ENCODE data around the gene CAPZA1. TPM values are rescaled to one million over a fixed set of nuclear protein-coding genes. Genes with fewer than 3 reads are reported as not detected.
A peak's percentile ranks its signal among the peaks of the same experiment; 100 is the strongest.

The CAPZA1 gene
- total RNA-seq, 1 donor from 2014 or later, result 239 TPM

GRCh38 chr1:112700290-112701226, 80.9 kb downstream of the CAPZA1 start:
- Mint-ChIP-seq H3K4me1 (ENCODE audit: low read depth) (peaks cover 64% of the 10 kb centered on the region), H3K9me3 (no peaks in the 10 kb centered on the region), H3K4me3 (peak overlapping the region; percentile 57), H3K27me3 (ENCODE audit: insufficient read depth) (no peaks in the 10 kb centered on the region), H3K27ac (peak overlapping the region; percentile 92), H3K36me3 (ENCODE audit: low read depth) (peaks cover 44% of the 10 kb centered on the region)
- DNase-seq (ENCODE audit: low spot score), result peak; percentile 65
- intact Hi-C loops (cut with micrococcal nuclease), result loop anchor here (2.0 to 10.0 kb wide), 2 partner anchors 14 to 1234 kb away; partner anchors contain the start of gene PPM1J

- peaks cover 68% of the 10 kb centered on the region for H3K4me1 Mint-ChIP-seq (ENCODE audit: low read depth)
- intact Hi-C loops (cut with micrococcal nuclease), result loop anchor here (2.0 to 10.0 kb wide), 2 partner anchors 13 to 1233 kb away; partner anchors contain the start of gene PPM1J
- H3K4me3 Mint-ChIP-seq, result peak overlapping the region; percentile 57
Observed at GRCh38 chr1:112701227-112702066, 81.8 kb downstream of the CAPZA1 start.

GRCh38 chr1:112702067-112702395, 82.4 kb downstream of the CAPZA1 start:
- peak overlapping the region; percentile 77 for H3K27ac Mint-ChIP-seq
- H3K4me3 Mint-ChIP-seq, result peak overlapping the region; percentile 24
- no peaks in the 10 kb centered on the region for H3K9me3 Mint-ChIP-seq
- H3K27me3 Mint-ChIP-seq (ENCODE audit: insufficient read depth), result no peaks in the 10 kb centered on the region
- H3K4me1 Mint-ChIP-seq (ENCODE audit: low read depth), result peaks cover 68% of the 10 kb centered on the region
- intact Hi-C loops (cut with micrococcal nuclease), result loop anchor here (10.0 kb wide), 1 partner anchor 1233 kb away; no protein-coding TSS in a partner anchor
- no peak for DNase-seq (ENCODE audit: low spot score)
- H3K36me3 Mint-ChIP-seq (ENCODE audit: low read depth), result peaks cover 39% of the 10 kb centered on the region

More at GRCh38 chr1:112701227-112702066, 81.8 kb downstream of the CAPZA1 start:
- Mint-ChIP-seq H3K27me3 (ENCODE audit: insufficient read depth) (no peaks in the 10 kb centered on the region), H3K36me3 (ENCODE audit: low read depth) (peaks cover 44% of the 10 kb centered on the region), H3K27ac (peak overlapping the region; percentile 92), H3K9me3 (no peaks in the 10 kb centered on the region)
- no peak for DNase-seq (ENCODE audit: low spot score)

GRCh38 chr1:112702420-112703261, 83.0 kb downstream of the CAPZA1 start:
- Mint-ChIP-seq H3K36me3 (ENCODE audit: low read depth) (peaks cover 35% of the 10 kb centered on the region), H3K27me3 (ENCODE audit: insufficient read depth) (no peaks in the 10 kb centered on the region), H3K27ac (peak overlapping the region; percentile 77), H3K9me3 (no peaks in the 10 kb centered on the region), H3K4me3 (peak overlapping the region; percentile 60), H3K4me1 (ENCODE audit: low read depth) (peaks cover 71% of the 10 kb centered on the region)
- intact Hi-C loops (cut with micrococcal nuclease), result loop anchor here (10.0 kb wide), 1 partner anchor 1232 kb away; no protein-coding TSS in a partner anchor
- no peak for DNase-seq (ENCODE audit: low spot score)

- Mint-ChIP-seq H3K9me3 (no peaks in the 10 kb centered on the region), H3K4me1 (ENCODE audit: low read depth) (peaks cover 74% of the 10 kb centered on the region), H3K36me3 (ENCODE audit: low read depth) (peaks cover 30% of the 10 kb centered on the region), H3K27me3 (ENCODE audit: insufficient read depth) (peaks cover 7% of the 10 kb centered on the region), H3K4me3 (peak overlapping the region; percentile 80), H3K27ac (peak overlapping the region; percentile 91)
- no peak for DNase-seq (ENCODE audit: low spot score)
- intact Hi-C loops (cut with micrococcal nuclease), result loop anchor here (2.0 to 10.0 kb wide), 2 partner anchors 37 to 1231 kb away; no protein-coding TSS in a partner anchor
Observed at GRCh38 chr1:112703706-112704105, 84.1 kb downstream of the CAPZA1 start.

- peaks cover 7% of the 10 kb centered on the region for H3K27me3 Mint-ChIP-seq (ENCODE audit: insufficient read depth)
- peak overlapping the region; percentile 80 for H3K4me3 Mint-ChIP-seq
- H3K4me1 Mint-ChIP-seq (ENCODE audit: low read depth), result peaks cover 75% of the 10 kb centered on the region
- peak overlapping the region; percentile 91 for H3K27ac Mint-ChIP-seq
- H3K36me3 Mint-ChIP-seq (ENCODE audit: low read depth), result peaks cover 25% of the 10 kb centered on the region
- DNase-seq (ENCODE audit: low spot score), result no peak
- intact Hi-C loops (cut with micrococcal nuclease), result loop anchor here (2.0 to 10.0 kb wide), 2 partner anchors 38 to 1230 kb away; no protein-coding TSS in a partner anchor
- no peaks in the 10 kb centered on the region for H3K9me3 Mint-ChIP-seq
Observed at GRCh38 chr1:112704391-112704933, 84.8 kb downstream of the CAPZA1 start.

GRCh38 chr1:112704934-112705627, 85.4 kb downstream of the CAPZA1 start:
- H3K36me3 Mint-ChIP-seq (ENCODE audit: low read depth), result peaks cover 19% of the 10 kb centered on the region
- H3K9me3 Mint-ChIP-seq, result no peaks in the 10 kb centered on the region
- H3K27me3 Mint-ChIP-seq (ENCODE audit: insufficient read depth), result peaks cover 7% of the 10 kb centered on the region
- peaks cover 75% of the 10 kb centered on the region for H3K4me1 Mint-ChIP-seq (ENCODE audit: low read depth)
- peak overlapping the region; percentile 91 for H3K27ac Mint-ChIP-seq
- H3K4me3 Mint-ChIP-seq, result peak overlapping the region; percentile 80
- peak; percentile 66 for DNase-seq (ENCODE audit: low spot score)
- intact Hi-C loops (cut with micrococcal nuclease), result loop anchor here (1.0 to 10.0 kb wide), 4 partner anchors 31 to 1230 kb away; partner anchors contain the start of gene MOV10

GRCh38 chr1:112706505-112707220, 87.0 kb downstream of the CAPZA1 start, which contains the start of gene RHOC:
Gene RHOC (minus strand): TSS chr1:112707127. CDS start chr1:112703799, 3,328 bp downstream.
- peak; percentile 48 for DNase-seq (ENCODE audit: low spot score)
- peak within 1 kb of the TSS; percentile 84 for H3K4me3 Mint-ChIP-seq
- peaks cover 60% of the 10 kb centered on the region for H3K4me1 Mint-ChIP-seq (ENCODE audit: low read depth)
- no peaks in the 10 kb centered on the region for H3K9me3 Mint-ChIP-seq
- H3K27me3 Mint-ChIP-seq (ENCODE audit: insufficient read depth), result peaks cover 10% of the 10 kb centered on the region
- intact Hi-C loops (cut with micrococcal nuclease), result loop anchor here (1.0 to 10.0 kb wide), 6 partner anchors 9 to 1228 kb away; partner anchors contain the start of genes CAPZA1, PPM1J and ST7L
- H3K27ac Mint-ChIP-seq, result peak within 1 kb of the TSS; percentile 91
- H3K36me3 Mint-ChIP-seq (ENCODE audit: low read depth), result peaks cover 14% of the 10 kb centered on the region

- peak; percentile 60 for DNase-seq (ENCODE audit: low spot score)
- Mint-ChIP-seq H3K4me3 (peak overlapping the region; percentile 84), H3K36me3 (ENCODE audit: low read depth) (peaks cover 9% of the 10 kb centered on the region), H3K27ac (peak overlapping the region; percentile 81), H3K27me3 (ENCODE audit: insufficient read depth) (peaks cover 13% of the 10 kb centered on the region), H3K9me3 (no peaks in the 10 kb centered on the region), H3K4me1 (ENCODE audit: low read depth) (peaks cover 52% of the 10 kb centered on the region)
- intact Hi-C loops (cut with micrococcal nuclease), result loop anchor here (1.0 to 10.0 kb wide), 6 partner anchors 8 to 1227 kb away; partner anchors contain the start of genes CAPZA1, PPM1J and ST7L
Observed at GRCh38 chr1:112707221-112708001, 87.8 kb downstream of the CAPZA1 start.

GRCh38 chr1:112708002-112708448, 88.4 kb downstream of the CAPZA1 start:
- peaks cover 46% of the 10 kb centered on the region for H3K4me1 Mint-ChIP-seq (ENCODE audit: low read depth)
- H3K9me3 Mint-ChIP-seq, result no peaks in the 10 kb centered on the region
- intact Hi-C loops (cut with micrococcal nuclease), result loop anchor here (10.0 kb wide), 1 partner anchor 1227 kb away; no protein-coding TSS in a partner anchor
- H3K36me3 Mint-ChIP-seq (ENCODE audit: low read depth), result peaks cover 3% of the 10 kb centered on the region
- peaks cover 16% of the 10 kb centered on the region for H3K27me3 Mint-ChIP-seq (ENCODE audit: insufficient read depth)
- no peak overlapping the region for H3K27ac Mint-ChIP-seq
- no peak for DNase-seq (ENCODE audit: low spot score)
- H3K4me3 Mint-ChIP-seq, result peak overlapping the region; percentile 84

Data from activated T-helper 1 cell treated with anti-CD3 and anti-CD28 coated beads, Interleukin-12 subunit alpha, Interleukin-12 subunit beta, Interleukin-2, Interleukin-4 antibody, amounts not matched to agents 30 ng/mL and 10 ng/mL and 1 ng/mL, durations not matched to agents 14 hours and 24 hours and 36 hours (primary cell).